Testis (tissue), 2 donors: ENCODE measurements around the gene RHBDD1.

Experiments used
- CTCF ChIP-seq, 3 experiments: fragments of 450-650 bp in 2 of 3; fragments of 200-600 bp in 1 of 3; sonication (generic) in 1 of 3; IDR thresholded peaks; one replicate each; pipeline ENCODE4 v1.5.1; 2016 to 2019; ENCODE audit warnings: antibody characterized with exemption in 3 of 3, mild to moderate bottlenecking in 2 of 3, moderate library complexity in 1 of 3
- POLR2A ChIP-seq: fragments of 450-650 bp; IDR thresholded peaks from one replicate; pipeline ENCODE4 v1.6.1; 2017; ENCODE audit warnings: antibody characterized with exemption, mild to moderate bottlenecking, moderate library complexity

GRCh38 chr2:226965376-226965775 is 129.5 kb downstream of the RHBDD1 start:
- no peak for TF ChIP-seq CTCF (IDR thresholded peaks at IDR 0.05)
- TF ChIP-seq POLR2A = no peak
